Pulmonary artery endothelial cell (primary cell): ENCODE measurements around the gene TPK1. TPM values are rescaled to one million over a fixed set of nuclear protein-coding genes. Genes with fewer than 3 reads are reported as not detected.
"Not testable (repeated sequence)": the region's sequence is repeated elsewhere in the genome, so short reads cannot be mapped to it uniquely, and the experiment has no call there.

Experiments used
- DNase-seq: peaks from one replicate; pipeline ENCODE4 v3.0.0-alpha.2; 2011; ENCODE audit warnings: low read depth, low spot score
- total RNA-seq: library from RNA; depleted of rRNA; stranded (reverse); fragments of >200 nt; gene quantifications from 2 replicates; pipeline ENCODE4 v1.2.3, GENCODE V29; 2014

Gene TPK1
- total RNA-seq, 1 donor from 2014 or later: 17.5 TPM

DNA sequence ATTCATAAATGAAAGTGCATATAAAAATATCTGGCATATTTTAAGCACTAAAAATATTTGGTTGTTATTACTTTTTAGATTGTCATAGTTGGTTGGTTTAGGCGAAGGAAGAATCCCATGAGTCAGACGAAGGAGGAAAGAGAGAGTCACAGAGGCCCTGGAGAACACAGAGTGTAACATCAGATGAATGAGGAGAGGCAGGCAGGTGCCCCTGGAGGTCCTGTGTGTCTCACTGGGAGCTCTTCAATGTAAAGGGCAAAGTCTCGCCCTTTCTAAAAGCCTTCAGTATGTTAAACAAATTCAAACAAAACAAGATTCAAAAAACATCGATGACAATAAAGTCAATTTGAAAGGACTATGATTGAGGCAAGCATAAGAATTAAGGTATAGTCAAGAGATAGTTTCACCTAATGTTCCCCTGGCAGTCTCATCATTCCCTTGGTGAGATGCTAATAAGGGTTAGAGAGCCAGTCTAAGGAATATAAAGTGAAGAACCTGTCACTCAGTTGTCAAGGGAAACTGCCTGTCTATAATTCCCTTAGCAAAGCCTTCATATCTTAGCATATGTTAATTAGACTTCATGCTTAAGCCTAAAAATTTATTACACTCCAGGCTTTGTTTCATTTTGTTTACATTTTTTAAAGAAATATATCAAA, 194.3 kb downstream of the TPK1 start:
- no peak for DNase-seq

DNA sequence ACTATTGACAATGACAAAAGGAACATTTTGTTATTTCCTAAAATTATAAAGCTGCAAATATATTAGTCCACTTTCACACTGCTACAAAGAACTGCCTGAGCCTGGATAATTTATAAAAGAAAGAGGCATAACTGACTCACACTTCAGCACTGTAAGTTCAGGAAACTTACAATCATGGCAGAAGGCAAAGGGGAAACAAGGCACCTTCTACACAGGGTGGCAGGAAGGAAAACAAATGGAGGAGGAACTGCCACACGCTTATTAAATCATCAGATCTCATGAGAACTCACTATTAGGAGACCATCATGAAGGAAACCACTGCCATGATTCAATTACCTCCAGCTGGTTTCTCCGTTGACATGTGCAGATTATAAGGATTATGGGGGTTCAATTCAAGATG, 203.1 kb downstream of the TPK1 start:
- no peak for DNase-seq

- no peak for DNase-seq
Observed at GRCh38 chr7:144629598-144629997, 206.3 kb downstream of the TPK1 start.

DNA sequence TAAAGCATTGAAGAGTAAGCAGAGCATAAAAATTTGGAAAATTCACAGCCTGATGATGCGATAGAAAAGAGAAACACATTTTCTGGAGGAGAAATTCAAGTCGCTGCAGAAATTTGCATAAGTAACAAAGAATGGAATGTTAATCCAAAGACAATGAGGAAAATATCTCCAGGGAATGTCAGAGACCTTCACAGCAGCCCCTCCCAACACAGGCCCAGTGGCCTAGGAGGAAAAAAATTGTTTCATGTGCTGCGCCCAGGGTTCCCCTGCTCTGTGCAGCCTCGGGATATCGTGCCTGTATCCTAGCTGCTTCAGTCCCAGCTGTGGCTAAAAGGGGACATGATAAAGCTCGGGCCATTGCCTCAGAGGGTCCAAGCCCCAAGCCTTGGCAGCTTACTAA, 206.8 kb downstream of the TPK1 start:
- no peak for DNase-seq

DNA sequence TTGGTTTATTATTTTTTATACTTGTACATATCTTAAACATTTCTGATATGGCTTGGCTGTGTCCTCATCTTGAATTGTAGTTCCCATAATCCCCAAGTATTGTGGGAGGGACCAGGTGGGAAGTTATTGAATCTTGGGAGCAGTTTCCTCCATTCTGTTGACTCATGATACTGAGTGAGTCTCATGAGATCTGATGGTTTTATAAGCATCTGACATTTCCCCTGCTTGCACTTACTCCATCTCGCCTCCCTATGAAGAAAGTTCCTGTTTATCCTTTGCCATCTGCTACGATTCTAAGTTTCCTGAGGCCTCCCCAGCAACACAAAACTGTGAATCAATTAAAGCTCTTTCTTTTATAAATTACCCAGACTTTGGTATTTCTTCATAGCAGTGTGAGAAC, 207.7 kb downstream of the TPK1 start:
- no peak for DNase-seq

- no peak for DNase-seq
Observed at GRCh38 chr7:144622745-144623144, 213.1 kb downstream of the TPK1 start.

- DNase-seq: no peak
Observed at GRCh38 chr7:144606261-144606660, 229.6 kb downstream of the TPK1 start.

GRCh38 chr7:144596953-144597352, 238.9 kb downstream of the TPK1 start:
- DNase-seq: no peak

- DNase-seq: no peak
Observed at GRCh38 chr7:144594580-144594979, 241.3 kb downstream of the TPK1 start.

DNA sequence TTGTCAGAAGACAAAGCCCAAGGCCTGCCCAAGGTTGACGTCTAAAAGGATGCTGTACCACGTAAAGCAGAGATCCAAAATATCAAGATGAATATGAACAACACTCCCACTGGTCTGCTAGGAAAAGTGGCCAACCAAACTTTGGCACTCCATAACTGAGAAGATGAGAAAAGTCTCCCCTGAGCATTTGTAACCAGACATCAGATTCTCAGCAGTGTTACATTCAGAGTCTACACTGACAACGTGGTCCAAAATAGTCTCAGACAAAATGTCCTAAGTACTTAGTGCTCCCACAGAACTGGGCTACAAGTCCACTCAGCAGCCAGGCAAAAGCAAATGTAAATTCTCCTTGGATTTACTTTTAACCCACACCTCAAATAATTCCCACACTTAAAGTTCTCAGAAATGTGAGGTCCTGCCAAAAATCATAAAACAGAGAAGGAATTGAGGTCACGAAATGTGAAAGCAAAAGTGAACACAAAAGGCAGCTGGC, 247.2 kb downstream of the TPK1 start:
- DNase-seq: no peak

DNA sequence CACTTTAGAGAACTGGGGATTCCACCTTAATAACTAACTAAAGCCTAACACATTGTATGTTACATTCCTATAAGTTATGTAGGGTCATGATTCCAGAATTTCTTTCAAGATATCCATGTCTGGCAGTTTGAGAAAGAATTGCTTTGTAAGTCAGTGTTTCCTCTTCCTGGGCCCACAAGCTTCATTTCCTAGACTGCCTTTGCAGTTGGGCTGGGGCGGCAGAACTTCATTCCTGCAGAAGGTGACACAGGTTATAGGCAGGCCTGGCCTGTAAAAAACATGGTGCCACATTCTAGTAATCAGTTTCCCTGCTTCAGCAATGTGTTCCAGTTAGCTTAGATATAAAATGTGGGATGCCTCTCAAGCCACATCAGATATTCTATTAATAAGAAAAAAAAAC, 248.2 kb downstream of the TPK1 start:
- no peak for DNase-seq

GRCh38 chr7:144584726-144585125, 251.1 kb downstream of the TPK1 start:
- DNase-seq: no peak

- no peak for DNase-seq
Observed at GRCh38 chr7:144579687-144580086, 256.2 kb downstream of the TPK1 start.

GRCh38 chr7:144575456-144575855, 260.4 kb downstream of the TPK1 start:
- no peak for DNase-seq

- not testable (repeated sequence) for DNase-seq
Observed at GRCh38 chr7:144574753-144575152, 261.1 kb downstream of the TPK1 start.

DNA sequence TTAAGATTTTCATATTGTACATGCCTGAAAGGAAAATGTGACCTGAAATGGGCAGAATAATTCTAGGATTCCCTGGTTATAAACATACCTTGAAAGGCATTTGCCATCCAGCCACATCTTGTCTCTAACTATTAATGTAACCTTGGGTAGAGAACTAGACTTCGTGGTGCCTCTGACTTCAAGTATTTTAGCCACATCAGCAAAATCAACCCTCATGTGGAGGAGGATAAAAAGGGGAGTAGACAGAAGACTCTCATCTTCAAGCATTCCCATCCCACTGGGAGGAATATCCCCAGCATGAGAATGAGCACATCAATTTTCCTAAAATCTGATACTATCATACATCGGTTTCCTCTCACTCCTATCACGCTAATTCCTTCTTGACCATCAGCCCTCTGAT, 267.6 kb downstream of the TPK1 start:
- DNase-seq: no peak

DNA sequence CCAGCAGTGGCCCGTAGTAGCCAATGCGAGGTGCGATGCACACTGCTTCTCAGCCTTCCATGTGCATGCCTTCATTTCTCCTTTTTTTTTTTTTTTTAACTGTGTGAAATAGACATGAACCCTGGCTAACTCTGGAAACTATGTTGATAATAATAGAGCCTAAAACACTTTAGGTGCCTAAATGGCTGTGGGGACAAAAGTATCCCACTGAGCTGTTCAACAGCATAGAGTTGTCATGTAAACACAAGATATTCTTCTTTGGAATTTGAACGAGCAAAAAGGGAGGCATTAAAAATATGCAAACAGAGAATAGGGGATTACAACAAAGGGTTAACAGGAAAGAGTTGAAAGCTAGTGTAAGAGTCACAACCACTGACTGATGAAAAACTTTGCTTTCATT, 270.3 kb downstream of the TPK1 start:
- DNase-seq: no peak

DNA sequence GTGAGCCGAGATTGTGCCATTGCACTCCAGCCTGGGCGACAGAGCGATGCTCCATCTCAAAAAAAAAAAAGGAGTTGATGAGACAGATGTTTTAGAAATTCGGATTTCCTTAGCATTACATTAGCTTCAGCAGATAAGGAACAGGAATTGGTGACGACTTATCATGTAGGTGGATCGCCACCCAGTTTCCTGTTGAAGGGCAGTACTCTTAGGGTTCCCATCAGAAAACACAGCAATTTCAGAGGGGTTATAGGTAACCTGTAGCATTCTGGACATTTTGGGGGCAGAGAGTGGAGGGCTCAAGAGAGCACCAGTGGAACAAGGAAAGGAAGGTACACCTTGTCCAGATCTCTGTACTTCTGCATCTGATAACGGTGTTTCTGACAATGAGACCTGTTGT, 286.0 kb downstream of the TPK1 start:
- no peak for DNase-seq

- no peak for DNase-seq
Observed at GRCh38 chr7:144548556-144548955, 287.3 kb downstream of the TPK1 start.

DNA sequence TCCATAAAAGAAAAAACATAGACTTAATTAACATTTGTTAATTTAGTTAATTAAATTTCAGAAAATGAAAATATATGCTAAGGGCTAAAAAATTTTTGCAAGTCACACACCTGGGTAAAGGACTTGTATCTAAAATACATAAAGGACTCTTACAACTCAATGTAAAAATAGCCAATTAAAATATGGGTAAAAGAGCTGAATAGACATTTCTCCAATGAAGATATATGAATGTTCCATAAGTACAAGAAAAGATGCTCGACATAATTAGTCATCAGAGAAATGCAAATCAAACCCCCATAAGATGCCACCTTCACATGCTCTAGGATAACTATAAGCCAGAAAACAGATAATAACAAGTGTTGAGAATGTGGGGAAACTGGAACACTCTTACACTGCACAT, 288.0 kb downstream of the TPK1 start:
- DNase-seq: no peak

- no peak for DNase-seq
Observed at GRCh38 chr7:144546782-144547181, 289.1 kb downstream of the TPK1 start.

DNA sequence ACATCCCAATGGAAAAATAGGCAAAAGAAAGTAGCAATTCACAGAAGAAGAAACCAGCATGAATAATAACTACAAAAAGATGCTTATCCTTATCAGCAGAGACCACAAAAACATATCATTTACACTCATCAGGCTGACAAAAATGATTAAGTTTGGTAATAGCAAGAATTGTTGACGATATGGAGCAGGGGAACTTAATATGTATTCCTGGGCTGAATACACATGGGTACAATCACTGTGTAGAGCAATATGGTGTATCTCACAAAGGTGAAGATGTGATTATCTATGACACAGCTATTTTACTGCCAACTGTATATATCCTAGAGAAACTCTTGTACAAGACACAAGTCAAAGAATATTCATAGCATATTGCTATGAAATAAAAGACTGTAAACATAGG, 290.5 kb downstream of the TPK1 start:
- no peak for DNase-seq

DNA sequence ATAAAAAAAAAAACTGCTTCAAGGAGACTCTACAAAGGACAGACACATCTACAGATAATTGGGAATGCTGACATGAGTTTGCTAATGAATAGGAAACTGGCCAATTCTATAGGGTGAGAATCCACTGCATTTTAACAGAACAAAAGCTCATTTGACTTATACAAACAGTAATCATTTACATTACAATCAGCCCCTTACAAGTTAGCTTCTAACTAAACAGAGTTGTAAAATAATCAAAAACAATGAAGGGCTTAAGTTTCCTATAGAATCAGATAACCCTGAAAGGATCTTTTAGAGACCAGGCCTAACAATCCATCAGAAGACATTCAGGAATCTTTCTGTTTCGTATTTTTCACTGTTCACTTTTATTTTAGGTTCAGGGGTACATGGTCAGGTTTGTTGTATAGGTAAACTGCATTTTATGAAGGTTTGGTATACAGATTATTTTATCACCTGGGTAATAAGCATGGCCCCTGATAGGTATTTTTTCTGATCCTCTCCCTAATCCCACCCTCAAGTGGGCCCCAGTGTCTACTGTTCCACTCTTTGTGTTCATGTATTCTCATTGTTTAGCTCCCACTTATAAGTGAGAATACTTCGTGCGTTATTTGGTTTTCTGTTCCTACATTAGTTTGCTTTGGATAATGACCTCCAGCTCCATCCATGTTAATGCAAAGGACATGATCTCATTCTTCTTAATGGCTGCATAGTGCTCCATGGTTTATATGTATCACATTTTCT, 301.0 kb downstream of the TPK1 start:
- DNase-seq: no peak
